OCI-LY3 (cell line): ENCODE results near the gene TRIM2.

Experiments
- EZH2phosphoT487 ChIP-seq: fragments of 200-600 bp; shearing (Covaris generic); IDR thresholded peaks from 2 replicates; pipeline ENCODE4 v1.6.1; 2018; ENCODE audit warnings: antibody characterized with exemption, mixed run types, low read depth
- TF ChIP-seq, protein P1 (sequence below): fragments of 200-600, 300-600 bp; sonication (generic); IDR thresholded peaks from 2 replicates; pipeline ENCODE4 v1.5.1; 2014; ENCODE audit warnings: antibody characterized with exemption, low read length, low read depth

DNA sequence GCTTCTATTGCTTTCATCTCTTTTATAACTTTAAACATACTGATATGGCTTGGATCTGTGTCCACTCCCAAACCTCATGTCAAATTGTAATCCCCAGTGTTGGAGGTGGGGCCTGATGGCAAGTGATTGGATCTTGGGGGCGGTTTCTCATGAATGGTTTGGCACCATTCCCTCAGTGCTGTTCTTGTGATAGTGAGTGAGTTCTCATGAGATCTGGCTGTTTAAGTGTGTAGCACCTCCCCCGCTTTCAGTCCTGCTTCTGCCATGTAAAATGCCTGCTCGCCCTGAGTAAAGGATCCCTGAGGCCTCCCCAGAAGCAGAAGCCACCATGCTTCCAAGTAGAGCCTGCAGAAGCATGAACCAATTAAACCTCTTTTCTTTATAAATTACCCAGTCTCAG, 157.9 kb downstream of the TRIM2 start:
- TF ChIP-seq, protein P1, sequence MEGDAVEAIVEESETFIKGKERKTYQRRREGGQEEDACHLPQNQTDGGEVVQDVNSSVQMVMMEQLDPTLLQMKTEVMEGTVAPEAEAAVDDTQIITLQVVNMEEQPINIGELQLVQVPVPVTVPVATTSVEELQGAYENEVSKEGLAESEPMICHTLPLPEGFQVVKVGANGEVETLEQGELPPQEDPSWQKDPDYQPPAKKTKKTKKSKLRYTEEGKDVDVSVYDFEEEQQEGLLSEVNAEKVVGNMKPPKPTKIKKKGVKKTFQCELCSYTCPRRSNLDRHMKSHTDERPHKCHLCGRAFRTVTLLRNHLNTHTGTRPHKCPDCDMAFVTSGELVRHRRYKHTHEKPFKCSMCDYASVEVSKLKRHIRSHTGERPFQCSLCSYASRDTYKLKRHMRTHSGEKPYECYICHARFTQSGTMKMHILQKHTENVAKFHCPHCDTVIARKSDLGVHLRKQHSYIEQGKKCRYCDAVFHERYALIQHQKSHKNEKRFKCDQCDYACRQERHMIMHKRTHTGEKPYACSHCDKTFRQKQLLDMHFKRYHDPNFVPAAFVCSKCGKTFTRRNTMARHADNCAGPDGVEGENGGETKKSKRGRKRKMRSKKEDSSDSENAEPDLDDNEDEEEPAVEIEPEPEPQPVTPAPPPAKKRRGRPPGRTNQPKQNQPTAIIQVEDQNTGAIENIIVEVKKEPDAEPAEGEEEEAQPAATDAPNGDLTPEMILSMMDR = no peak
- TF ChIP-seq EZH2phosphoT487 = no peak
